ENCODE results near the gene ANO2. TPM values are rescaled to one million over a fixed set of nuclear protein-coding genes. Genes with fewer than 3 reads are reported as not detected.

Gene ANO2
- polyA plus RNA-seq, 4 donors, result 0.31 to 6.2 TPM; not detected in 2

DNA sequence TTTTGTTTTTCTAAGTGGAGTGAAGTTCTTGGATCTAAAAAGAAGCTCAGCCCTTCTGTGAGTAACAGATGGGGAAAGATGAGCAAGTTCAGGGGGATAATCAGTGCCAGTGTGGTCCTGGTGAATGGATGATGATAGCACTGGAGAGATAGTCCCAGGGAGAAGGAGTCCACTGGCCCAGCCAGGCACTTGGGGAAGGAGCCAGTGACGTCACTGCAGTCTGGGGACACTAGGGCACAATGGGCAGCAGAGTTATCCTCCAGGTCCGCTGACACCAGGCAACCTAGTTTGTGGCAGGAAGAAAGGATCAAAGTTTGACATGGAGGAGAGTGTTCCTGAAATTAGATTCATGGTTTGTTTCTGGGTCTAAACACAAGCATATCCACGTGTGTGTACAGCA is 411.7 kb downstream of the ANO2 start:
- Histone ChIP-seq H3K36me3 (ENCODE audit: control insufficient read depth in 3 of 3, insufficient read depth in 2 of 3, low read depth in 1 of 3, low read length in 3 of 3) (no peaks in the 10 kb centered on the region), H3K27me3 (ENCODE audit: control insufficient read depth in 3 of 3, insufficient read depth in 3 of 3, low read length in 3 of 3) (no peaks in the 10 kb centered on the region), H3K4me3 (ENCODE audit: low read depth in 1 of 3, low read length in 3 of 3) (no peak overlapping the region), H3K9me3 (ENCODE audit: control insufficient read depth in 2 of 2, insufficient read depth in 1 of 2, low read depth in 1 of 2, low read length in 1 of 2) (peaks cover 0 to 6% of the 10 kb centered on the region in 2 donors), H3K4me1 (ENCODE audit: control insufficient read depth in 3 of 3, insufficient read depth in 2 of 3, low read depth in 1 of 3, low read length in 2 of 3) (no peaks in the 10 kb centered on the region), H3K27ac (ENCODE audit: low read depth in 1 of 3, low read length in 2 of 3) (no peak overlapping the region)
- 71 to 87% (median 77%) methylated on average over 3 of the region's 3 CpGs for WGBS, 3 donors
- DNase-seq, result no peak
- FAIRE-seq, result no peak

- H3K27ac ChIP-seq (ENCODE audit: low read depth in 1 of 3, low read length in 2 of 3), result no peak overlapping the region
- FAIRE-seq, result no peak
- H3K4me1 ChIP-seq (ENCODE audit: control insufficient read depth in 3 of 3, insufficient read depth in 2 of 3, low read depth in 1 of 3, low read length in 2 of 3), result no peaks in the 10 kb centered on the region
- WGBS, 3 donors, result 77 to 90% (median 89%) methylated on average over 4 of the region's 4 CpGs
- no peak overlapping the region for H3K4me3 ChIP-seq (ENCODE audit: low read depth in 1 of 3, low read length in 3 of 3)
- H3K36me3 ChIP-seq (ENCODE audit: control insufficient read depth in 3 of 3, insufficient read depth in 2 of 3, low read depth in 1 of 3, low read length in 3 of 3), result no peaks in the 10 kb centered on the region
- no peak for DNase-seq
- H3K9me3 ChIP-seq (ENCODE audit: control insufficient read depth in 2 of 2, insufficient read depth in 1 of 2, low read depth in 1 of 2, low read length in 1 of 2), result no peaks in the 10 kb centered on the region
- H3K27me3 ChIP-seq (ENCODE audit: control insufficient read depth in 3 of 3, insufficient read depth in 3 of 3, low read length in 3 of 3), result no peaks in the 10 kb centered on the region
These were observed 419.2 kb downstream of the ANO2 start for GRCh38 chr12:5525783-5526367.

- no peaks in the 10 kb centered on the region for H3K27me3 ChIP-seq (ENCODE audit: control insufficient read depth in 3 of 3, insufficient read depth in 3 of 3, low read length in 3 of 3)
- DNase-seq, result no peak
- no peaks in the 10 kb centered on the region for H3K4me1 ChIP-seq (ENCODE audit: control insufficient read depth in 3 of 3, insufficient read depth in 2 of 3, low read depth in 1 of 3, low read length in 2 of 3)
- no peaks in the 10 kb centered on the region for H3K9me3 ChIP-seq (ENCODE audit: control insufficient read depth in 2 of 2, insufficient read depth in 1 of 2, low read depth in 1 of 2, low read length in 1 of 2)
- no peak overlapping the region for H3K27ac ChIP-seq (ENCODE audit: low read depth in 1 of 3, low read length in 2 of 3)
- FAIRE-seq, result no peak
- no peaks in the 10 kb centered on the region for H3K36me3 ChIP-seq (ENCODE audit: control insufficient read depth in 3 of 3, insufficient read depth in 2 of 3, low read depth in 1 of 3, low read length in 3 of 3)
- 82 to 92% (median 85%) methylated on average over 15 of the region's 15 CpGs for WGBS, 3 donors
- H3K4me3 ChIP-seq (ENCODE audit: low read depth in 1 of 3, low read length in 3 of 3), result no peak overlapping the region
These were observed 420.2 kb downstream of the ANO2 start for GRCh38 chr12:5524769-5525436.

GRCh38 chr12:5524116-5524768 is 420.8 kb downstream of the ANO2 start:
- DNase-seq (no peak), FAIRE-seq (no peak)
- H3K36me3 ChIP-seq (ENCODE audit: control insufficient read depth in 3 of 3, insufficient read depth in 2 of 3, low read depth in 1 of 3, low read length in 3 of 3), result no peaks in the 10 kb centered on the region
- no peaks in the 10 kb centered on the region for H3K27me3 ChIP-seq (ENCODE audit: control insufficient read depth in 3 of 3, insufficient read depth in 3 of 3, low read length in 3 of 3)
- 90 to 96% (median 95%) methylated on average over 12 of the region's 12 CpGs for WGBS, 3 donors
- H3K27ac ChIP-seq (ENCODE audit: low read depth in 1 of 3, low read length in 2 of 3), result no peak overlapping the region
- no peaks in the 10 kb centered on the region for H3K4me1 ChIP-seq (ENCODE audit: control insufficient read depth in 3 of 3, insufficient read depth in 2 of 3, low read depth in 1 of 3, low read length in 2 of 3)
- H3K9me3 ChIP-seq (ENCODE audit: control insufficient read depth in 2 of 2, insufficient read depth in 1 of 2, low read depth in 1 of 2, low read length in 1 of 2), result no peaks in the 10 kb centered on the region
- no peak overlapping the region for H3K4me3 ChIP-seq (ENCODE audit: low read depth in 1 of 3, low read length in 3 of 3)

DNA sequence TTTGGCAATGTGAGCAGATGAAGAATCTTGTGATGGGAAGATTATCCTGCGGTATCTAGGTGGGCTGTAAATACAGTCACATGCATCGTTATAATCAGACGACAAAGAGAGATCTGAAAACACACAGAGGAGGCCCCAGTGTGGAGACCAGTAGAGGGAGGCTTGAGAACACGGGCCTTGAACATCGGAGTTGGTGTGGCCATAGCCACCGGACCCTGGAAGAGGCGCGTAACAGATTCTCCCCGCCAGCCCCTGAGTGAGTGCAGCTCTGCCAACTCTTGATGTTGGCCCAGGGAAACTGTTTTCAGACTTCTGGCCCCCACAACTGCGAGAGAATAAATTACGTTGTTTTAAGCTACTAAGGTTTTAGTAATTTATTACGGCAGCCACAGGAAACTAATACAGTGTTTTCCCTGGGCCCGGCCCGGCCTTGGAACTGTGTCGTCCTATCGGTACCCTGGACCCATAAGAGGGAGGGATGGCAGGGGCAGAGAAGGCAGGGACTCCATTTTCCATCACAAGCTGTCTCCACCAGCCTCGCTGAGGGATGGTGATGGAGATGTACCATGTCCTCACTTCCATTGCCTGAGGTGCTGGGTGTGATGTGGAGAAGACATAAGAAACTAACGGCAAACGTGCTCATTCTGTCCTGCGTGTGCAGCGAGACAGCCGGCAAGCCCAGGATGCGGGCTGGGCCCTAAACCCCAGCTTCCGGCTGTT is 421.5 kb downstream of the ANO2 start:
- no peaks in the 10 kb centered on the region for H3K4me1 ChIP-seq (ENCODE audit: control insufficient read depth in 3 of 3, insufficient read depth in 2 of 3, low read depth in 1 of 3, low read length in 2 of 3)
- no peak overlapping the region for H3K4me3 ChIP-seq (ENCODE audit: low read depth in 1 of 3, low read length in 3 of 3)
- H3K27me3 ChIP-seq (ENCODE audit: control insufficient read depth in 3 of 3, insufficient read depth in 3 of 3, low read length in 3 of 3), result no peaks in the 10 kb centered on the region
- DNase-seq (no peak), FAIRE-seq (no peak)
- WGBS, 3 donors, result 90 to 91% (median 91%) methylated on average over 24 of the region's 24 CpGs
- H3K27ac ChIP-seq (ENCODE audit: low read depth in 1 of 3, low read length in 2 of 3), result no peak overlapping the region
- no peaks in the 10 kb centered on the region for H3K9me3 ChIP-seq (ENCODE audit: control insufficient read depth in 2 of 2, insufficient read depth in 1 of 2, low read depth in 1 of 2, low read length in 1 of 2)
- no peaks in the 10 kb centered on the region for H3K36me3 ChIP-seq (ENCODE audit: control insufficient read depth in 3 of 3, insufficient read depth in 2 of 3, low read depth in 1 of 3, low read length in 3 of 3)

DNA sequence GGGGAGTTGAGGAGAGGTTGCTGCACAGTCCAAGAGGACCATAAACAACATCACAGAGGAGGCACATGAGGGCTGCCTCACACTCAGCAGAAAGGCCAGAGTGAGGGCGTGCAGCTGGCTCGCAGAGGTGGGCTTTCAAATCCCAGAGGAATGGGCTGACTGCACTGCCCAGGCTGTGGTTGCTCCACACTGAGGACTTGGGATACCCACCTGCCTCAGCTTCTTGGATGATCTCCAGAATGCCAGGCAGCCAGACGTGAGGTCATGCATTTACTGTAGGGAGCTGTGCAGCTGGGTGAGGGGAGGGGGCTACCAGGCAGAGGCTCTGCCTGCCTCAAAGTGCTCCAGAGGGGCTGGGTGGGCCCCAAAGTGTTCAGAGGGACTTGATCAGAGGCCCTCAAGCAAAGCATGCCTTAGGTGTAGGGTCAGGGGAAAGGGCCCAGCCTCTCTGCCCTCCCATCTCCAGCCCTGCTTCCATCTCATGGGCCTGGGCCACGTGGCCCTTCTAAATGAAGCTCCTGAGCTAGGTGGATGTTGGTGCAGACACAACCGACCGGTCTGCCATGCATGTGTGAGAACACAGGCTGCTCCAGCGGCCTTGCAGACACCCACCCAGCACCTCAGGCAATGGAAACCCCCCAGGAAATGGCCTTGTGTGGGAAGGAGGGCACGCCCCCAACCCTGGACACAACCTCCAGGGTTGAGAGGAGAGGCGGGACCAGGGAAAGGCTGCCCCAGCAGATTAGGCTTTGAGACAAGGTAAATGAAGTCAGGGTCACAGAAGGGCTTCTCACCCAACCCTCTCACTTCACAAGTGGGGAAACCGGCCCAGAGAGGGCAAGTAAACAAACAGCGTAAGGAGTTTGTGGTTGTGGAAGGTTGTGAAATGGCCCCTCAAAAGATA is 422.4 kb downstream of the ANO2 start:
- Histone ChIP-seq H3K4me3 (ENCODE audit: low read depth in 1 of 3, low read length in 3 of 3) (no peak overlapping the region), H3K27ac (ENCODE audit: low read depth in 1 of 3, low read length in 2 of 3) (no peak overlapping the region), H3K9me3 (ENCODE audit: control insufficient read depth in 2 of 2, insufficient read depth in 1 of 2, low read depth in 1 of 2, low read length in 1 of 2) (no peaks in the 10 kb centered on the region), H3K4me1 (ENCODE audit: control insufficient read depth in 3 of 3, insufficient read depth in 2 of 3, low read depth in 1 of 3, low read length in 2 of 3) (no peaks in the 10 kb centered on the region), H3K36me3 (ENCODE audit: control insufficient read depth in 3 of 3, insufficient read depth in 2 of 3, low read depth in 1 of 3, low read length in 3 of 3) (no peaks in the 10 kb centered on the region), H3K27me3 (ENCODE audit: control insufficient read depth in 3 of 3, insufficient read depth in 3 of 3, low read length in 3 of 3) (no peaks in the 10 kb centered on the region)
- WGBS, 3 donors, result 77 to 83% (median 82%) methylated on average over 11 of the region's 11 CpGs
- FAIRE-seq, result no peak
- DNase-seq, result no peak

DNA sequence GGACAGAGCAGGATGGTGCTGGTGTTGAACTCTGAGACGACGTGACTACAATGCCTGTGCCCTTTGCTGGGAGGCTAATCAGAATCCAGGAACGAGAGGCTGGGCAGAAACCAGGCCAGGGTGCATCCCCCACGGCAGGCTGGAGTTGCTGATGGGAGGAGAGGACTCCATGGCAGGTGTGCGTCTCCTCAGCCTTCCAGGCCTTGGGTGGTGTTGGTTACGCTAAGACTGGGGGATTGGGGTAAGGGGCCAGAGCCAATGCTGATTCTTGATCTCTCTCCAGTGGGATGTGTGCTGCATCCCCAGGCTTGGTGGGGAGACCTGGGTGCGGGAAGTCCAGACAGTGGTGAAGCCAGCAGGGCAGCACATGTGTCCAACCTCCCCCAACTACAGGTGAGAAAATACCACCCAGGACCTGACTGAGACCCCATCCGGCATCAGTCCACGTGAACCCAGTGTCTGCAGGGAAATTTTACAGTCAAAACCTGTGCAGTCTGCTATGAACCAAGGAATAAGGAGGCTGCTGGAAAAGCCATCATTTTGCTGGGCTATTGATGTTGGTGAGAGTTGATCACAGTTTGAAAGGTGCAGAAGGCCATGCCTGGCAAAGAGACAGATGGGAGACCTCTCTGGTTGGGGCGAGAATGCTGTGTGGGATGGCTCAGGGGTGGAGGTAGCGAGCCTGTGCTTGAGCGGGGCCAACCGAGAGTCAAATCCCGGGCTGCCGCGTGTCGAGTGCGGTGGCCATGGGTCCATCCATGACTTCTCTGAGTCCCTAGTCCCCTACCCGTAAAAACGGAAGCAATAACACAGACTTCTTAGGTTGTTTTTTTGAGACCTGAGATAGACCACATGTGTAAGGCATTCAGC is 423.4 kb downstream of the ANO2 start:
- Histone ChIP-seq H3K27ac (ENCODE audit: low read depth in 1 of 3, low read length in 2 of 3) (no peak overlapping the region), H3K9me3 (ENCODE audit: control insufficient read depth in 2 of 2, insufficient read depth in 1 of 2, low read depth in 1 of 2, low read length in 1 of 2) (no peaks in the 10 kb centered on the region), H3K36me3 (ENCODE audit: control insufficient read depth in 3 of 3, insufficient read depth in 2 of 3, low read depth in 1 of 3, low read length in 3 of 3) (no peaks in the 10 kb centered on the region), H3K27me3 (ENCODE audit: control insufficient read depth in 3 of 3, insufficient read depth in 3 of 3, low read length in 3 of 3) (no peaks in the 10 kb centered on the region), H3K4me3 (ENCODE audit: low read depth in 1 of 3, low read length in 3 of 3) (no peak overlapping the region), H3K4me1 (ENCODE audit: control insufficient read depth in 3 of 3, insufficient read depth in 2 of 3, low read depth in 1 of 3, low read length in 2 of 3) (no peaks in the 10 kb centered on the region)
- DNase-seq (no peak), FAIRE-seq (no peak)
- WGBS, 3 donors, result 88 to 95% (median 94%) methylated on average over 20 of the region's 20 CpGs

Measured in small intestine (tissue), 7 donors.